A549 (cell line): ENCODE results near the gene VSIG8.

Source experiments
- BHLHE40 ChIP-seq: IDR thresholded peaks from 2 replicates; pipeline ENCODE4 v1.6.1; 2012; ENCODE audit warnings: low read depth, low read length, inconsistent platforms
- CTCF ChIP-seq: fragments of >200 bp; sonication (Bioruptor Twin); formaldehyde crosslinking; IDR thresholded peaks from 3 replicates; pipeline ENCODE4 v1.5.1; 2016
- EHMT2 ChIP-seq: fragments of 200-600 bp; sonication (generic); IDR thresholded peaks from 2 replicates; pipeline ENCODE4 v1.6.1; 2016; ENCODE audit warnings: antibody characterized with exemption, low read depth, mild to moderate bottlenecking, moderate library complexity
- HDAC2 ChIP-seq: fragments of 200-600 bp; sonication (generic); IDR thresholded peaks from 2 replicates; pipeline ENCODE4 v1.6.1; 2016
- JUN ChIP-seq, 2 experiments: fragments of >200 bp; sonication (Bioruptor Twin); formaldehyde crosslinking; IDR thresholded peaks; 2 replicates in 1 of 2; 3 replicates in 1 of 2; pipeline ENCODE4 v1.6.1; 2016 to 2017
- MAX ChIP-seq: IDR thresholded peaks from 2 replicates; pipeline ENCODE4 v1.6.1; 2012
- MYC ChIP-seq: IDR thresholded peaks from 2 replicates; pipeline ENCODE4 v1.6.1; 2012; ENCODE audit warnings: mild to moderate bottlenecking, inconsistent platforms, low read length, improper control_type of control experiment, borderline replicate concordance
- POLR2A ChIP-seq: IDR thresholded peaks from 2 replicates; pipeline ENCODE4 v1.6.1; 2012; ENCODE audit warnings: mild to moderate bottlenecking, low read length
- RAD21 ChIP-seq, 2 experiments: fragments of >200 bp in 1 of 2; sonication (Bioruptor Twin) in 1 of 2; formaldehyde crosslinking in 1 of 2; IDR thresholded peaks in 1 of 2; conservative IDR thresholded peaks in 1 of 2; 2 replicates in 1 of 2; 3 replicates in 1 of 2; pipeline ENCODE4 v1.6.1; 2012 to 2018; ENCODE audit warnings: inconsistent platforms in 1 of 2
- USF2 ChIP-seq: fragments of 450-650 bp; IDR thresholded peaks from 2 replicates; pipeline ENCODE4 v1.6.1; 2014; ENCODE audit warnings: antibody characterized with exemption
- ZSCAN20 ChIP-seq: fragments of 250-450 bp; sonication (Bioruptor Pico); IDR thresholded peaks from 2 replicates; pipeline ENCODE4 v1.8.0; 2022; ENCODE audit warnings: mild to moderate bottlenecking, moderate library complexity

DNA sequence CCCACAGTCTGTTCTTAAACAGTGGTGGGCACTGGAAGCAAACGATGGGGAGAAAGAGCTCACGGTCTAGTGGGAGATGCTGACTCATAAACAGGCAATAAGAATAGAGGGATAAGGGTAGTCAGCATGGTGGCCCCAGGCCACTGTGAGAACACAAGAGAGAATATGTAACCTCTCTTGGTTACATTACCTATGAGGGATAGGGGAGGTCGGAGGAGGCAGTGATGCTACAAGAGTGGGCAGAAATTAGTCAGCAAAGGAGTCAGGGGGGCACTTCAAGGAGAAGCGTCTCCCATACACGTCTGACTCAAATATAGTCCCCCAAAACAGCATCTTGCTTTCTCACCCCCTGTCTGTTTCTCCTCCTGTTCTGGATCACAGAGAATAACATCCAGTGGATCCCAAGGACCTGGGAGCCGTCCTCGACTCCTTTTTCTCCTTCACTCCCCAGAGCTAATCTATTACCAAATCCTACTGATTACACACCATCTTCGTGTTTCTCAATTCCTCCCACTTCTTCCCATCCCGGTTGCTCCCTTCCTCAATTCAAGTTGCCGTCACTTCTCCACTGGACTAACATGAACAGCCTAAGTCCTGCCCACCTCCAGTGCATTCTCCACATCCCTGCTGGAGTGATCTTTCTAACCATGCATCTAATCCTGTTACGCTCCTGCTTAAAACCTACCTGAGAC lies 33.7 kb downstream of the VSIG8 start:
- no peak for TF ChIP-seq EHMT2
- no peak for TF ChIP-seq CTCF
- no peak for TF ChIP-seq POLR2A
- no peak for TF ChIP-seq BHLHE40
- TF ChIP-seq ZSCAN20 (CRISPR knock-in tag) = no peak
- TF ChIP-seq USF2 = no peak
- no peak for TF ChIP-seq MYC
- no peak for TF ChIP-seq HDAC2
- TF ChIP-seq MAX = no peak
- no peak for TF ChIP-seq RAD21 (conservative IDR thresholded peaks at IDR 0.05 in 1 of 2, IDR thresholded peaks at IDR 0.05 in 1 of 2)
- no peak for TF ChIP-seq JUN (IDR thresholded peaks at IDR 0.05)
